Measurements from ENCODE around the gene DDX6.
"Not testable (repeated sequence)": the region's sequence is repeated elsewhere in the genome, so short reads cannot be mapped to it uniquely, and the experiment has no call there.

The DDX6 gene

GRCh38 chr11:118791961-118792569, 1.1 kb upstream of the DDX6 start:
- peak; percentile 9 to 12 for DNase-seq (ENCODE audit: low read depth in 2 of 2)

- DNase-seq (ENCODE audit: low read depth in 2 of 2): peak; percentile 23 to 34
Observed at GRCh38 chr11:118790357-118791110, 430 bp downstream of the DDX6 start.

GRCh38 chr11:118789501-118790356, 1.2 kb downstream of the DDX6 start:
- DNase-seq (ENCODE audit: low read depth in 2 of 2): peak in 1 of 2 donors; percentile 9

- DNase-seq (ENCODE audit: low read depth in 2 of 2): no peak
Observed at GRCh38 chr11:118786657-118787056, 4.3 kb downstream of the DDX6 start.

GRCh38 chr11:118785362-118785761, 5.6 kb downstream of the DDX6 start:
- no peak for DNase-seq (ENCODE audit: low read depth in 2 of 2)

DNA sequence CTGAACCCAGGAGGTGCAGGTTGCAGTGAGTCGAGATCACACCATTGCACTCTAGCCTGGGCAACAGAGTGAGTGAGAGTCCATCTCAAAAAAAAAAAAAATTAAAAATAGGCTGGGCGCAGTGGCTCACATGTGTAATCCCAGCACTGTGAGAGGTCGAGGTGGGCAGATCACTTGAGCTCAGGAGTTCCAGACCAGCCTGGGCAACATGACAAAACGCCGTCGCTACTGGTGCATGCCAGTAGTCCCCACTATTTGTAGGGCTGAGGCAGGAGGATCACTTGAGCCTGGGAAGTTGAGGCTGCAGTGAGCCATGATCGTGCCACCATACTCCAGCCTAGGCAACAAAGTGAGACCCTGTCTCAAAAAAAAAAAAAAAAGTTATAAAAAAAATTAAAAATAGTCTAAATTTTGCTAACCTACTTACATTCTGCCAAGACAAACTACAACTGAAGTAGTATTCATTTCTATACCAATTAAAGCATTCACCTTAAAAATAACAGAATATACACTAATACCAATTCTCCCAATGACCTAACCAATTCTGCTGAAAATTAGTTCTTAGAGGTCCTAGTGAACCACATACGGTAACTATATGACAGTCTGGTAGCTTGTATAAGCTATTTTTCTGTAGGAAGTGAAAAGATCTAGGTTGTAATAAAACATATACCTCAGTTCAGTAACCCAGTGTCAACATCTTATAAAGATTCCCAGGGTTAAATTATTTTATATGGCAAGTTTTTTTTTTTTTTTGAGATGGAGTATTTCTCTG, 7.1 kb downstream of the DDX6 start:
- DNase-seq (ENCODE audit: low read depth in 2 of 2): no peak

- not testable (repeated sequence) for DNase-seq (ENCODE audit: low read depth in 2 of 2)
Observed at GRCh38 chr11:118783324-118783723, 7.6 kb downstream of the DDX6 start.

GRCh38 chr11:118778898-118779297, 12.1 kb downstream of the DDX6 start:
- DNase-seq (ENCODE audit: low read depth in 2 of 2): no peak

GRCh38 chr11:118774032-118774431, 16.9 kb downstream of the DDX6 start:
- no peak for DNase-seq (ENCODE audit: low read depth in 2 of 2)

- no peak for DNase-seq (ENCODE audit: low read depth in 2 of 2)
Observed at GRCh38 chr11:118771547-118772288, 19.2 kb downstream of the DDX6 start.

DNA sequence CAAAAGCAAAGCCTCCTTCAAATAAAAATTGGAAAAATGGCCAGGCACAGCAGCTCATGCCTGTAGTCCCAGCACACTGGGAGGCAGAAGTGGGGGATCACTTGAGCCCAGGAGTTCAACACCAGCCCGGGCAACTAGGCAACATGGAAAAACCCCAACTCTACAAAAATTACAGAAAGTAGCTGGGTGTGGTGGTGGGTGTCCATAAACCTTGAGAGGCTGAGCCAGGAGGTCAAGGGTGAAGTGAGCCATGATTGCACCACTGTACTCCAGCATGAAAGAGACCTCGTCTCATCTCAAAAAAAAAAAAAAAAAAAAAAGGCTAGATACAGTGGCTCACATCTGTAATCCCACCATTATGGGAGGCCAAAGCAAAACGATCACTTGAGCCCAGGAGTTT, 22.3 kb downstream of the DDX6 start:
- DNase-seq (ENCODE audit: low read depth in 2 of 2): no peak

- no peak for DNase-seq (ENCODE audit: low read depth in 2 of 2)
Observed at GRCh38 chr11:118766035-118766434, 24.9 kb downstream of the DDX6 start.

- not testable (repeated sequence) for DNase-seq (ENCODE audit: low read depth in 2 of 2)
Observed at GRCh38 chr11:118765095-118765691, 25.8 kb downstream of the DDX6 start.

DNA sequence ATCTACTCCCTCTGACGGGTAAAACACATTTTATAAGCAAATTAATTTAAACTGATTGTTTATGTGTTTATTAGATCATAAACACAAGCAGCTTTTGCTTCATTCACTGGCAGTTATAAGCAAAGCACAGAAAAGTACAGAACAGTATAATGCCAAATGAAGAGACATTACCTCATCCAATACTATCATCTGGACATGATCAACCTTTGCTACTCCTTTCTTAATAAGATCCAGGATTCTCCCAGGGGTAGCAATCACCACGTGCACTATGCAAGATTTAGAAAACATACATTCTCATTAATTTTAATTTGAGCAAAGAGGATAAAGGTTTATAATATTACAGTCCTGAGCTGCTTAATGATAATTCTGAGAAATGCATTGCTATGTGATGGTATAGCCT, 27.9 kb downstream of the DDX6 start:
- DNase-seq (ENCODE audit: low read depth in 2 of 2): no peak

- DNase-seq (ENCODE audit: low read depth in 2 of 2): not testable (repeated sequence)
Observed at GRCh38 chr11:118761981-118762380, 29.0 kb downstream of the DDX6 start.

- no peak for DNase-seq (ENCODE audit: low read depth in 2 of 2)
Observed at GRCh38 chr11:118757876-118758399, 33.0 kb downstream of the DDX6 start.

- DNase-seq (ENCODE audit: low read depth in 2 of 2): no peak
Observed at GRCh38 chr11:118752654-118753053, 38.3 kb downstream of the DDX6 start.

GRCh38 chr11:118749429-118749828, 41.5 kb downstream of the DDX6 start:
- DNase-seq (ENCODE audit: low read depth in 2 of 2): no peak

DNA sequence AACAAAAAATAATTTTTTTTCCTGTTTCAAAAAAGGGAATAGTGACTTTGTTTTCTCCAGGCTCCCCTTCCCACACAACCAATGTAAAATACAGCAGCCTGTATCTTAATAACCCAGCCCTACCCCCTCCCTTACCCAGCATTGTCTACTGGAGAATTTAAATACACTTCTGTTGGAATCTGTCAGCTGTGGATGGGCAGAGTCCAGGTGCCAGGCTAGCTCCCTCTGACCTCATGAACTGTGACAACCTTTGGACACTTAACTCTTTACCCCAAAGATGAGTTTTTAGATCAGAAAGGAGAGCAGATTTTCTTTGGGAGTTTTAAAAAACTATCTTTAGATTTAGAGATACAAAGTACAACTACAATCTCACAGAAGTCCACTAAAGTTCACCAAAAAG, 42.9 kb downstream of the DDX6 start:
- no peak for DNase-seq (ENCODE audit: low read depth in 2 of 2)

DNA sequence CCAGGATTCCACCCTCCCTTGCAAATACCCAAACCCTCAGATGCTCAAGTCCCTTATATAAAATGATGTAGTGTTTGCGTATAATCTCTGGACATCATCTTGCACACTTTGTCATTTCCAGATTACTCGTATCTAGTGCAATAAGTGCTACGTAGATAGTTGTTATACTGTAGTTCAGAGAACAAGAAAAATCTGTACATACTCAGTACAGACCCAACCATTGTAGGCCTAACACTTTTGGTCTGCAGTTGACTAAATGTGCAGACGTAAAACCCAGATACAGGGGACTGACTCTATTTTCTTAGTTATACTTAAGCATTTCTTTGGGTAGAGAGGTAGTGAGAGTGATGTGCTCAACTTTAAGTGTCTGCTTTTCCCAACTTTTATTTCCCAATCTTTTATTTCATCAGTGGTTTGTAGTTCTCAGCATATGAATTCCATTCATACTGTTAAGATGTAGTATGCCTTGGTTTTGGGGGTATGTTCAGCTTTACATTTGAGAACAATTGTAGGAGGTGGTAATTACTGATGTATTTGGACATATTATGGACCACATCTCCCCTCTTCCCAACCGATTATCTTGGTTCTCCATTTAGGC, 43.9 kb downstream of the DDX6 start:
- no peak for DNase-seq (ENCODE audit: low read depth in 2 of 2)
